COLO668 (cell line): Measurements from ENCODE around the gene TSBP1.
"Not testable (repeated sequence)": the region's sequence is repeated elsewhere in the genome, so short reads cannot be mapped to it uniquely, and the experiment has no call there.

Experiments used
- DNase-seq: peaks from one replicate; lab custom pipeline; 2025; ENCODE audit not compliant: unreplicated experiment; lab: John Stamatoyannopoulos, UW

Gene TSBP1

DNA sequence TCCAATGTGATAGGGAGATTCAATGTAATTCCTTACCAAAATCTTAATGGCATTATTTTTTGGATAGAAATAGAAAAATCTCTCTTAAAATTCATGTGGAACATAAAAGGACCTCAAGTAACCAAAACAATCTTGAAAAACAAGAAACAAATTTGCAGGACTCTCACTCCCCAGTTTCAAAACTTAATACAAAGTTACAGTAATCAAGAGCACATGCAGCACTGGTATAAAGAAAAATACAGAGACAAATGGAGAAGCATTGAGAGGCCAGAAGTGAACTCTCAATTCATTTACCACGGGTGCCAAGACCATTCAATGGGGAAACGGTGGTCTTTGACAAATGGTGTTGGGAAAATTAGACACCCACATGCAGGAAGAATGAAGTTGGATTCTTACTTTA is 7.8 kb upstream of the TSBP1 start:
- DNase-seq: no peak

DNA sequence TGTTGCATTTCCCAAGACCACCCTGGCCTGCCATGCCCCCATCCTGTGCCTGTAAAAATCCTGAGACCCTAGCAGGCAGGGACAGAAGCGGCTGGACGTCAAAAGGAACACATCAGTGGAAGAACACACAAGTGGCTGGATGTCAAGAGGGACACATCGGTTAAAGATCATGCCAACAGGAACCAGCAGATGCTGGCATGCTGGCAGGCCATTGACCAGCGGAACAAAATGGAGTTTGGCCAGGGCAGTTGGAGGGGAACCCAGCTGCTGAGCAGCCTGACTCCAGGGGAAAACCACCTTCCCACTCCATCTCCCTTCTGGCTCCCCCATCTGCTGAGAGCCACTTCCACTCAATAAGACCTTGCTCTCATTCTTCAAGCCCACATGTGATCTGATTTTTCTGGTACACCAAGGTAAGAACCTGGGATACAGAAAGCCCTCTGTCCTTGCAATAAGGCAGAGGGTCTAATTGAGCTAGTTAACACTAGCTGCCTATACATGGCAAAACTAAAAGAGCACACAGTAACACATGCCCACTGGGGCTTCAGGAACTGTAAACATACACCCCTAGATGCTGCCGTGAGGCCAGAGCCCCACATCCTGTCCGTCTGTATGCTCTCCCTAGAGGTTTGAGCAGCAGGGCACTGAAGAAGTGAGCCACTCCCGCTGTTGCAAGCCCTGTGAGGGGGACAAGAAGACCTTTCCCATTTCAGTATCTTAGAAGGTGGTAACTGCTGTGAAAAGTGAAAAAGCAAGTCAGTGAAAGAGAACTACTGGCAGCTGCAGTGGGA is 4.2 kb upstream of the TSBP1 start:
- no peak for DNase-seq

DNA sequence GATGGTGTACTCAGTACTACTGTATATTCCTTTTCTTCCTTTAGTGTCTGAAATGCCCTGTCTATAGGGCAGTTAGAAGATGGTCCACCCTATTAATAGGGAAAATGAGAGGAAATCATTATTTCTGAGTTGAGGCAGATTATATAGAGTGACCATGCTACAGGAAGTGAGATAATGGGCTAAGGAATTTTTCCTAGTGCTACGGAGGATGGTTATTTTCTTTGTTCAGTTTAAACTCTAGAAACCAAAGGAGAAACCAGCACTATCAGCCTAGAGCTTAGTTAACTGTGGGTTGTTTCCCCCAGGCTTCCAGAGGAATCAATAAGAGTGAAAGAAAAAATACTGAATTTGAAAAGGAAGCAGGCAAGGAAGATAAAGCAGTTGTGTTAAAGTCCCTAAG is 474 bp downstream of the TSBP1 start:
- no peak for DNase-seq

GRCh38 chr6:32370505-32370904 is 1.2 kb downstream of the TSBP1 start:
- no peak for DNase-seq

- no peak for DNase-seq
Measured at GRCh38 chr6:32369660-32370059, 2.0 kb downstream of the TSBP1 start.

DNA sequence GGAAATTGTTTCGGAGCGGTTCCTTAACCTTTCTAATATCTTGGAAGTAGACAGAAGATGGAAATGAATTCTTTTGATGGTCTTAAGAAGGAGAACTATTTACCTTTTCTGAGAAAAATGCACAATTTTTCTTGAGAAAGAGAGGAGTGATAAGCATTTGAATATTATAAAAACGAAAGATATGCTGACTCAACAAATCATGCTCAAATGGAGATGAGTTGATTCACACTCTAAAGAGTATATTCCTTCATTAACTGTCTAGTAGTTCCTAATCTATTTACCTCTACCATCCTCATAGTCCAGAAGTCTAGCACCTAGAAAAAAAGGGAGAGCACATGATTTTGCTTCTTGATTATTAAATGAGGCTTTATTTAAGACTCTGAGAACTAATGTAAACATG is 4.1 kb downstream of the TSBP1 start:
- no peak for DNase-seq

DNA sequence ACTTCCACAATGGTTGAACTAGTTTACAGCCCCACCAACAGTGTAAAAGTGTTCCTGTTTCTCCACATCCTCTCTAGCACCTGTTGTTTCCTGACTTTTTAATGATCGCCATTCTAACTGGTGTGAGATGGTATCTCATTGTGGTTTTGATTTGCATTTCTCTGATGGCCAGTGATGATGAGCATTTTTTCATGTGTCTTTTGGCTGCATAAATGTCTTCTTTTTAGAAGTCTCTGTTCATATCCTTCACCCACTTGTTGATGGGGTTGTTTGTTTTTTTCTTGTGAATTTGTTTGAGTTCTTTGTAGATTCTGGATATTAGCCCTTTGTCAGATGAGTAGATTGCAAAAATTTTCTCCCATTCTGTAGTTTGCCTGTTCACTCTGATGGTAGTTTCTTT is 12.5 kb downstream of the TSBP1 start:
- DNase-seq: not testable (repeated sequence)

- DNase-seq: not testable (repeated sequence)
Measured at GRCh38 chr6:32358548-32358947, 13.2 kb downstream of the TSBP1 start.

DNA sequence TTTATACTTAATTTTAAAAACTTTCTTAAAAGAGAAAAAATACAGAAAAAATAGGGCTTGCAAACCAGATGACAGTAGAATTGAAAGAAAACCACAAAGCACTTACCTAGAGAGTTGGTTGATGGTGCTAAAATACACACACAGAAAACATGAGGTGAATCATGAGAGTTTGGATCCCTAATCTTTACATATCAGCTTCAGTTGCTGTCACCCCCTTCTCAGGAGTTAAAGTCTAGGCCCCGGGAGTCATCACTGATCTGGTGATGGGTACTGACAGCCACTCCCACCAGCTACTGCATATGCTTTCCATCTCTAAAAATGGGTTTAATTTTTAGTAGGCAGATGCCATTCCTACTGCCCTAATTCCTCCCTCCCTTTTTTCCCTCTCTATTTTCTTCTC is 16.7 kb downstream of the TSBP1 start:
- no peak for DNase-seq

GRCh38 chr6:32353348-32353747 is 18.4 kb downstream of the TSBP1 start:
- no peak for DNase-seq

GRCh38 chr6:32340242-32340641 is 31.5 kb downstream of the TSBP1 start:
- DNase-seq: no peak

DNA sequence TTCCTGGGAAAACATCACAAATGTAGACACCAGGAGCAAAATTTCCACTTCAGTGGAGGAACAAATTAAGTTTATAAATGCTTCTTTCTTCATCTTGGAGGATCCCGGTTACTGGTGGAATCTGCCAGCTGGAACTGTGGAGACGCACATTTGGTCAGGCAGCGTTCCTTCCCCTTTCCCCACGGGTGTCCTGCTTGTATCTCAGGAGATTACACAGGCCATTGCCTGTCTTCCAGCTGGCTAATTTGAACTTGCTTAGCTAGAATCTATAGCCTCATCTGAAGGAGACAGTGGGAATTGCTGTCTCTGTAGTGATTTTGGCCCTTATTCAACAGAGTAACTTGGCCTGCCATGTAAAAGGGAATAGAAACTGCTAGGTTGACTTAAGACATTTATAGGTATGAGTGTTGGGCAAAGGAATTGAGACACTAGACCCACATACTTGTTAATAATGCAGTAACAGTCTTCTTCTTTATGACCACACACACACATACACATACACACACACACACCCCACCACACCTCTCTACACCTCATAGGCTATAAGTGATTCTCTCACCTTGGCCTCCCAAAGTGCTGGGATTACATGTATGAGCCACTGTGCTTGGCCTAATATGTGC is 34.4 kb downstream of the TSBP1 start:
- no peak for DNase-seq

GRCh38 chr6:32332433-32332832 is 39.3 kb downstream of the TSBP1 start:
- DNase-seq: no peak

DNA sequence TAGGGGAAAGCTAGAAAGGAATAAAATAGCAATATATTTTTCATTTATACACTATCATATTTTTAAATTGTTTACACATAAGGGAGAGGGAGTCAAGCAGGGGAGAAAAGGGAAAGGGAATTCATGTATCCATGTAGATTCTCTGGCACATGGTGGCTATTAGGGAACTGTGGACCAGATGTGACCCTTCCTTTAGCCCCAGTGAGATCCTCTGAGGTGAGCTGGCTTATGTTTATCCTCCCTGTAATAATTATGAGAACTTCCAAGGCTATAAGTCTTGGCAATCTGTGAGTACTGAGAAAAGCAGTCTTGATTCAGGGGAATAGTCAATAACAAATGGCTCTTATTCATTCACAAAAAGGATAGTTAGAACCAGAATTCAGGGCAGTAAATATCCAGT is 42.6 kb downstream of the TSBP1 start:
- DNase-seq: no peak

DNA sequence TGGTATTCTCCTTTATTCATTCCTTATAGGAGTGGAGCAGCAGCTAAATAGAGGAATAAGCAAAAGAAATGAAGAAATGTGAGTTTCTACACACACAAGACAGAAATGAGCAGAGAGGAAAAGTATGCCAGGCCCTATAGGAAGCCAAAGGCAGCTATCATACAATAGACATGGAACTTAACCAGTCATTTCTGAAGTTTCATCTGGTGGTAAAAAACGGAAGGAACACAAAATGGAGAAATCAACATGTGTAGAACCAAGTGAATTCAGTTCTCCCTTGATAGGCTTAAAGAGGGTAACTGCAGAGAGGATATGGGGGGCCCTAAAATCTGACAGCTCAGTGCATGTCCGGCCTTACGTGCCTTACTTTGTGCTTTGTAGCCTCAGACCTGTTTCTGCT is 44.6 kb downstream of the TSBP1 start:
- no peak for DNase-seq

DNA sequence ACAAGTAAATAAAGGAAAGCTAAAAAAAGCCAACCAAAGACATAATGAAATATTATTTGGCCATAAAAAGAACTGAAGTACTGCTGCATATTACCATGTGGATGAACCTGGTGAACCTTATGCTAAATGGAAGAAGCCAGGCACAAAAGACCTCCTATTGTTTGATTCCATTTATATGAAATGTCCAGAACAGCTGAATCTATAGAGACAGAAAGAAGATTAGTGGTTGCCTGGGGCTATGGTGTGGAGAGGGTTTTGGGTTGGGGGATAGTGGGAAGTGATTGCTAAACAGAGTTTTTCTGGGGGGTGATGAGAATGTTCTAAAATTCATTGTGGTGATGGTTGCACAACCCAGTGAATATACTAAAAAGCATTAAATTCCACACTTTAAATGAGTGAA is 53.2 kb downstream of the TSBP1 start:
- no peak for DNase-seq

GRCh38 chr6:32317541-32317940 is 54.2 kb downstream of the TSBP1 start:
- DNase-seq: no peak

DNA sequence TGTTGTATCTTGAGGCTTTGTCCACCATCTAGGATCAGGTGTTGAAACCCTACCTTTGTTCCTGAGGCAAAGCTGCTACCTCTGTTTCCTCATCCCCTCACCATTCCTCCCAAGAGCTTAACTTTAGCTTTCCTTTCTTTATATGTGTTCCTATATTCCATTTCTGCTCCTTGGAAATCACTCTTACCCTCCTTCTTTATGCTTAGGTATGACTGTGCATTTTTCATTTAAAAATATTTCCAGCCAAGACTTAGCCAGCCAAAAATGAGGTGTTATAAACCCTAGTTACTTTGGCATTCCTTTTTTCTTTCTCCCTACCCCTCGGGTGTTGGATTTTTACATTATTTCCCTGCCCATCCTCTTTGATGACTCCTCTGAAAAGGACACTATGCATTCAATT is 57.7 kb downstream of the TSBP1 start:
- no peak for DNase-seq

DNA sequence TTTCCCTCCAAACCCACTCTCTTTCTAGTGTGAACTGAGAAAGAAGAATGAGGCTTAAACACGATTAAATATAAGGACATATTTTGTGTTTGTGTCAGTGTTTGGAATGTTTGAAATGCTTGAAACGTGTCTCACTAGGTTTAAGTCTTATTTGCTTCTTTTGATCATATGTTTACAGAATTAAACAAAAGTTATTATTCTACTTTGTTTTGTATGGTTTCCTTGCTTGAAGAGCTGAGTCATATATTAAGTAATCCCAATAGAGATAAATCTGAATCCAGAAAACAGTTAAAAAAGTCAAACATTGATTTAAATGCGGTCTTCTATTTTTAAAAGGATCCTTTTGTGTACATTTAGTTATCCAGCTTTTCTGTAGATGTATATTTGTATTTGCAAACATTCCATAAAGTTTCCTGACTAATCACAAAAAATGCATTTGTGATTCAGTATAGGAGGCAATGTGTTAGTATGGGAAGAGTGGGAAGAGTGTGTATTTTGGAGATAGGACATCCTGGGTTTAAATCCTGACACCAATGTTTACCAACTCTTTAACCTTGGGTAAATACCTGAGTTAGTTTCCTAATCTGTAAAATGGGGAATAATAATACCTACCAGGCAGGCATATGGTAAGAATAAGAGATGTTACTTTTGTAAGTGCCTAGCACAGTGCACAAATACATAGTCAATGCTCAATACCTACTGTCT is 72.9 kb downstream of the TSBP1 start:
- no peak for DNase-seq

GRCh38 chr6:32294980-32295379 is 76.7 kb downstream of the TSBP1 start:
- DNase-seq: not testable (repeated sequence)

DNA sequence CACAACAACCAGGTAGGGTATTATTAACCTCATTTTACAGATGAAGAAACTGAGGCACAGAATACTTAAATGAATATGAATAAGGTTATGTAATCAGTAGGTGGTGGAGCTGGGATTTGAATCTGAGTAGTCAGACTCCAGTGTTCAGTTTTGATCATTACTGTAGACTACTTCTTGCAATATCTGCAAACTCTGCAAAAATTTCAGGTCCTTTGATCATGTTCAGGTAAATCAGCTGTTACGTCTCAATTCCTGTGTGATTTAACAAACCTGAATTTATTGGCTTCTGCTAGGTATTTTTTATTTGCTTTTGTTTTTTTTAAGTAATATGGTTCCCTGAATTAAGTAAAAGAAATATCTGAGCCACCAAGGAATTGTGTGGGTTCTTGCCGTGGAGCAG is 77.1 kb downstream of the TSBP1 start:
- no peak for DNase-seq

- no peak for DNase-seq
Measured at GRCh38 chr6:32293695-32294094, 78.0 kb downstream of the TSBP1 start.
